GM21737 (cell line): ENCODE measurements around the gene AKAP1.

Source experiments
- ATAC-seq: cut with Tn5 transposase; IDR thresholded peaks from one replicate; pipeline ENCODE4 v1.9.1; 2021; ENCODE audit warnings: mild to moderate bottlenecking, moderate library complexity; ENCODE audit not compliant: unreplicated experiment

Gene AKAP1

GRCh38 chr17:57104461-57105175, 19.6 kb downstream of the AKAP1 start:
- no peak for ATAC-seq

- ATAC-seq, result no peak
Measured at GRCh38 chr17:57105591-57105990, 20.5 kb downstream of the AKAP1 start.

- no peak for ATAC-seq
Measured at GRCh38 chr17:57106107-57106835, 21.2 kb downstream of the AKAP1 start.

- no peak for ATAC-seq
Measured at GRCh38 chr17:57106836-57107497, 21.9 kb downstream of the AKAP1 start.

GRCh38 chr17:57107498-57108101, 22.6 kb downstream of the AKAP1 start:
- ATAC-seq, result no peak

- no peak for ATAC-seq
Measured at GRCh38 chr17:57108671-57109392, 23.8 kb downstream of the AKAP1 start.

- no peak for ATAC-seq
Measured at GRCh38 chr17:57109393-57110151, 24.5 kb downstream of the AKAP1 start.

- no peak for ATAC-seq
Measured at GRCh38 chr17:57110152-57110542, 25.1 kb downstream of the AKAP1 start.

- ATAC-seq, result no peak
Measured at GRCh38 chr17:57110579-57111325, 25.7 kb downstream of the AKAP1 start.

- ATAC-seq, result no peak
Measured at GRCh38 chr17:57111386-57111785, 26.3 kb downstream of the AKAP1 start.

GRCh38 chr17:57113011-57113410, 28.0 kb downstream of the AKAP1 start:
- ATAC-seq, result no peak

GRCh38 chr17:57113656-57114055, 28.6 kb downstream of the AKAP1 start:
- no peak for ATAC-seq

- no peak for ATAC-seq
Measured at GRCh38 chr17:57114085-57114673, 29.1 kb downstream of the AKAP1 start.

GRCh38 chr17:57115377-57115776, 30.3 kb downstream of the AKAP1 start:
- no peak for ATAC-seq

GRCh38 chr17:57115916-57116315, 30.9 kb downstream of the AKAP1 start:
- no peak for ATAC-seq

- ATAC-seq, result no peak
Measured at GRCh38 chr17:57117798-57118197, 32.8 kb downstream of the AKAP1 start.

- no peak for ATAC-seq
Measured at GRCh38 chr17:57120814-57121213, 35.8 kb downstream of the AKAP1 start.

GRCh38 chr17:57121308-57122042, 36.4 kb downstream of the AKAP1 start:
- no peak for ATAC-seq
